NOMO-1 treated with dmso at 0.1 percent for 144 hours (cell line): Measurements from ENCODE around the gene PRPSAP2.
"Not testable (repeated sequence)": the region's sequence is repeated elsewhere in the genome, so short reads cannot be mapped to it uniquely, and the experiment has no call there.

ENCODE experiments used
- DNase-seq: peaks from one replicate; lab custom pipeline; 2025; ENCODE audit not compliant: unreplicated experiment; lab: John Stamatoyannopoulos, UW

Gene PRPSAP2, protein sequence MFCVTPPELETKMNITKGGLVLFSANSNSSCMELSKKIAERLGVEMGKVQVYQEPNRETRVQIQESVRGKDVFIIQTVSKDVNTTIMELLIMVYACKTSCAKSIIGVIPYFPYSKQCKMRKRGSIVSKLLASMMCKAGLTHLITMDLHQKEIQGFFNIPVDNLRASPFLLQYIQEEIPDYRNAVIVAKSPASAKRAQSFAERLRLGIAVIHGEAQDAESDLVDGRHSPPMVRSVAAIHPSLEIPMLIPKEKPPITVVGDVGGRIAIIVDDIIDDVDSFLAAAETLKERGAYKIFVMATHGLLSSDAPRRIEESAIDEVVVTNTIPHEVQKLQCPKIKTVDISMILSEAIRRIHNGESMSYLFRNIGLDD

DNA sequence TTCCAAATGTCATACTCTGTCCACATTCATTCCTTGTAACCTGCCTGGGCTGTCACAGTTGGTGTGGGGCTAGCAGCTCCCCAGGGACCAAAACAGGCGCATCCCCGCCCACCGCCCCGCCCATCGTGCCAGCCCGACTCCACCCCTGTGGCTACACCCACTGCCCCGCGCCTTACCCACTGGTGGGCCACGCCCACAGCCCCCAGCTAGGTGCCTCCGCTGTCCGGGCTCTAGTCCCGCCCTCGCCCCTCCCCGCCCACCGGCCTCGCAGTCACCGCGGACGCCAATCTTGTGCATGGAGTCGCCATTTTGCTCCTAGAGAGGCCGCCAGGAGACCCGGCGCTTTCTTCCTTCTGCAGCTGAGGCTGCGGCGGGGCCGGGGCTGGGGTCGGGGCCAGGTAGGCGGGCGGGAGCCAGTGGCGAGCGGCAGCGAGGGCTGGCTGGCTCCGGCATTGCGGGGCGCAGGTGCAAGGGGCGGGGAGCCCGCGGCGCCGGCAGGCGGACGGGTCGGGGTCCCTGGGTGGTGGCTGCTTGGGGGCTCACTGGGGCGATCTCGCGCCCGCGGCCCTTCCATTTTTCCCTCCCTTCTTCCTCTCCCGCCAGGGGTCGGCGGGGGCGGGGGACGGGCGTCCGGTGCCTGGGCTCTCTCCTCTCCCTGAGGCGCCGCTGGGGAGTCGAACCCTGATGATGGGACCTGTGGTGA, at the start of gene PRPSAP2:
PRPSAP2 (plus strand) TSS at position 268 of the 703 bp plus-strand sequence. CDS start 7,703 bp downstream, outside the sequence.
- DNase-seq: peak; percentile 95

DNA sequence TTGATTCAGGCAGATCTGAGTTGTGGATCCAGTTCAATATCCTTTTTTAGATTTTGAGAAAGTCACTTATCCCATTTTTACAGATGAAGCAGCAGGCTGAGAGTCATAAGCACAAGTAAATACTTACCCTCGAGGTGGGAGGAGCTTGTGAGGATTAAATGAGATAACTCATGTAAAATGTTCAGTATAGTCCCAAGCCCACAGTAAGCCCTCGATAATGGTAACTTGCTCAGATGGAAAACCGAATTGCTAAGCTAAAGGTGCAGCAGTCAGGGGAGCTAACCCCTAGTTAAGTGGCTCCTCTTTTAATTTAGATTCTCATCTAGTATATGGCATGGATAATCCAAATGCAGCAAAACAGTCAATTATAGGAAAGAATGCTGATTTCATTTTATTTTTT, 42.0 kb upstream of the PRPSAP2 start:
- not testable (repeated sequence) for DNase-seq

DNA sequence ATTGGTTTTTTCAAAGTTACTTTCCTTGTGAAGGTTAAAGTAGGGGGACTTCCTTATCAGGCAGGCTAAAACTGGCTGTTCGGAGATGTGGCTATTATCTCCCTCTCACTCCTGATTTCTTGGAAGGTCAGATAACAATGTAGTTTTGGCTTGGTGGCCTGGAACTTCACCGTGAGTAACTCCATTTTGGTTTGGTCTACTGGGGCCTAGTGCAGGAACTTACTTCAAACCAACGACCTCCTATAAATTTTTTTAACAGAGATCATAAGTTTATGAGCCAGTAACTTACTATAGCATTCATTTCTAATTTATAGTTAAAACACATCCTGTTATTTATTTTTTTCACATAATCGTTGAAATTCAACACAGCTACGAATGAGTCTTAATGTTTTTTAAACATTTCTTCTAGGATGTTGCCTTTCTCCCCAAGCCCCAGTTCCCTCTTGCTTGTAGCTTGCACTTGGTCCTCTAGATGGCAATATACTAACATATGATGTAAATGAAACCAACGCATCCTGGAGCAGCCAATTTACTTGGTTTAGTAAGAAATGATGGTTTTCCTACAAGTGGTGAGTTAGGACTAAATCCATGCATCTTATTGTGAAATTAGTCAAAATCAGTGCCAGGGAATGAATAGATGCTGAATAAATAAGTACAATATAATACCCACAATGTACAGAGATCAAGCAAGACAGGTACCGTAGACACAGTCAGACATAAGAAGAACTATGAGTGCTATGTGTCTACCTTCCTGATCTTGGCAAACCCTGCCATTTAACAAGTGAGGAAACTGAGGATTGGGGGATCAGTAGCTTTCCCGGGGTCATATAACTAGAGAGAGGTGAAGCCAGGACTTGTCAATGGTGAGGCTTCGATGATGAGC, 41.2 kb upstream of the PRPSAP2 start:
- peak; percentile 0 for DNase-seq

DNA sequence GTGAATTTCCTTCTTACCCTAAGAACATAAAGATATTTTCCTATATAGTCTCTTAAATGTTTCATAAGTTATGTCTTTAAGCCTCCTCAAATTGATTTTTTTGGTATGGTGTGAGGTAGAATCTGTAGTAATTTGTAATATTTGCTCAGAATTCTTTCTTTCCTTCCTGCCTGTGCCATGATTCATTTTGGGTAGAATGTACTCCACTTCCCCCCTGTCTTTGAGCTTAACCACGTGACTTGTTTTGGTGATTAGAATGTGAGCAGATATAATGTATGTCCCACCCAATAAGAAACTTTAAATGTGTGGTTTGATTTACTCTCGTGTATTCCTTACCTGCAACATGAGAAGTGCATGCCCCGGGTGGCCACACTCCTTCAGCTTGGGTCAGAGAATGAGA, 36.5 kb upstream of the PRPSAP2 start:
- not testable (repeated sequence) for DNase-seq

DNA sequence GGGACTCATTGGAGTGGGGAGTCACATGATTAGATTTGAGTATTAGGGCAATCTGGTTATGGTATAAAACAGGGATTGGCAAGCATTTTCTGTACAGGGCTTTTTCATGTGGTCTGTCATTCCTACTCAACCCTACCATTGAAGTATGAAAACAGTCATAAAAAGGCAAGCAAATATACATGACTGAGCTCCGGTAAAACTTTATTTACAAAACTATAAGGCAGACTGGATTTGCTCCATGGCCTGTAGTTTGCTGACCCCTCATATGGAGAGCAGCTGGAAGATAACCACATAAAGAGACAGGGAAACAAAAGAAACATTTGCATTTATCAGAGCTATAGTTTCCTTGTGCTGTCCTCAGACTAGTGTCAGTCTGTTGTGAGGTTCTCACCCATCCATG, 30.3 kb upstream of the PRPSAP2 start:
- not testable (repeated sequence) for DNase-seq

DNA sequence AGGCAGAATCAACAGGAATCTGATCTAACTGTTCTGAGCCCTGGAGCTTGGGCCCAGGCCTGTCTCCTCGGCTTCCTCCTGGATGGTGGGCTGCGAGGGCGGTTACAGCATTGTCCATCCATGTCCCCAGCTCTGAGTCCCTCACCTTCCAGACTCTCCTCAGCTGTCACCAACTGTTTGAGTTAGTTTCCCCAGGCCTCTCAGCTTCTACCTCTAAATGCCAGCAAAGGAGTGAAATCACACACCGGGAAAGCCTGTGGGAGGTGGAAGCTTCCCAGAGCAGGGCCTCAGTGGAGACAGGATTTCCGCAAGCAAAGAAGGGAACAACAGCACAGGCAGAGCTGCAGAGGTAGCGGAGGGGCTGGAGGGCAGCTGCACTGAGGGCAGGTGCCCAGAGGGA, 9.4 kb upstream of the PRPSAP2 start:
- no peak for DNase-seq

DNA sequence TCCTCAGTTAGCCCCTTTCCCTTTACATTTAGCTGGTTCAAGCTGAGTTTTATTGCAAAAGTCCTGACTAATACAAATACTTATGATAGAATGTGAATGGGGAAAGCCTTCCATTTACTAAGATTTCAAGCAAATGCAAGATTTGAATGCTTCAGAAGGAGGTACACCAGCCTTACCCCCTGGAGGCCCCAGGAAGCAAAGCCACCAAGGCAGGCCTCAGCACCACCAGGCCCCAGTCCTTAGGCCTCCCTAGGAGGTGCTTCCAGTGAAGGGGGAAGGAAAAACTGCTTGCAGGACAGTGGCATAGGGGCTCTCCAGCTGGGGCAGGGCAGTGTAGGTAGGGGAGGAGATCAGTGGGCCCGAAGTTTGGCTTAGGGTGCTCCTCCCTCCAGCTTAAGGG, 7.3 kb upstream of the PRPSAP2 start:
- DNase-seq: no peak

DNA sequence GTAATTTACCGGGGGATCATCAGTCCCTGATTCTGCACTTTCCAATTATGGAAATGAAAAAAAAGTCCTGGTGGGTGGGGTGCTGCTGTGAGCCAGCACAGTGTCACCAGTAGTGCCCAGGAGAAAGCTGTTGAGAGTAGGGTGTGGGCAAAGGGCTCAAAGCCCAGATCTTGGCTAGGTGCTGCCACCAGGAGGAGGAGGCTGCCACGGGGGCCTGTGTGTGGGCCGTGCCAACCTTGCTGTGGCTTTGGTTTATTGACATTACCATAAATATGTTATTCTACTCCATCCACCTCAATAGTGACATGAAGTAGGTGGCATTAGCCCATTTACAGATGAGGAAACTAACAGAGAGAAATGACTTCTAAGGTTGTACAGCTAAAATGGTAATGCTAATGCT, 6.7 kb upstream of the PRPSAP2 start:
- no peak for DNase-seq

DNA sequence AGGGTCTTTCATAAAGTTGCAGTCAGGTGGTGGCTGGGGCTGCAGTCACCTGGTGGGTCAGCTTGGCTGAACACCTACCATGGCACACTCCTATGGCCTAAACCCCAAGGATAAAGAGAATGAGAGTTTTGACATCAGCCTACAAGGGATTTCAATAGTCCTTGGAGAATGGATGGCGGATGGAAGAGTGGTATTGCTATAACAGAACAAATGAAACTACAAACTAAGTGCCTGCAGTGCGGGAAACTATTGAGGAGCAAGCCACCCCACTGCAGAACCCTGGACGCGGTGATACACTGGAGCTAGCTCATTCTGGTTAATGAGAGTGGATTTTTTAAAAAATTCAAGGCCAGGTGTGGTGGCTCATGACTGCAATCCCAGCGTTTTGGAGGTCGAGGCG, 3.0 kb upstream of the PRPSAP2 start:
- no peak for DNase-seq

DNA sequence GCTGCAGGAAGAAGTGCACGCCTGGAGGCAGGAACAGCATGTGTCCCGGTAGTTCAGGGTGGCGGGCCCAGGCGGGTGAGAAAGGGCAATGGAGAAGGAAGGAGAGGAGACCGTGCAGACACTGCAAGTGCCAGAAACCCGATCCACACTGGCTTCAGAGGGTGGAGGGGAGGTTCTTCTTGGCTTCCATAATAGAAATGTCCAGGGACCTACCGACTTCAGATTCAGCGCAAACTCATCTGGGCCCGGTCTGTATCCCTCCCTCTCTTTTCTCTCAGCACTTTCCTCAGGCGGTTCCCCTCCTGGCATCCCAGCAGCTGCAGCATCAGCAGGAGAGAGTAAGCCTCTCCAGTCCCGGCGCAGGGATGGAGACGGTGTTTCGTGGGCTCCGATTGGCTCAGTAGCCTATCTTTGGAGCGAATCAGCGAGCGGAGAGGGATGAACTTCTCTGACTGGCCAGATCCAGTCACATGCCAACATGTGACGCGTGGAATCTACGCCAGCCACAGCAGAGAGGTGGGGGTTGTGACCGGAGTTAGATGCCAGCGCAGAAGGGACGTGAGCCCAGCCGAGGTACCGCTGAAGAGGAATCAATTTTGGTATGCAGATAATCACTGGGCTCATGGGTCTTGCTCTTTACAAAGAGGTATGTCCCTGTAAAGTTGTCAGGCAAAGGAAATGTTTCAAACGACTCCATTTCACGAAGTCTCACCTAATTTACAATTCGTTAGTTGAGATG, 1.9 kb upstream of the PRPSAP2 start:
- DNase-seq: peak; percentile 91

DNA sequence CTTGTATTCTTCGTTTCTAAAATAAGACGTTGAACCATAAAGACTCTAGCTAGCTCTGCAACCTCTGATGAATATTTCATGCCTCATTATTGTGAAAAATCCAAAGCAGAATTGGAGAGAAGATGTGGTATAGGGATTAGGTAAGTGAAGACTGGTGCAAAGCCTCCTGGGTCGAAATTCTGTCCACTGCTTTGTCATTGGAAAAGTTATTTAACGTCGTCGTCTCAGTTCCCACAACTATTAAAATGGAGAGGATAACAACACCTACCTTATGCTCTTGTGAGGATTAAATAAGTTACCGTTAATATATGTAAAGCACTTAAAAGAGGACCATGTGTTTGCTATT, 1.4 kb upstream of the PRPSAP2 start:
- no peak for DNase-seq

DNA sequence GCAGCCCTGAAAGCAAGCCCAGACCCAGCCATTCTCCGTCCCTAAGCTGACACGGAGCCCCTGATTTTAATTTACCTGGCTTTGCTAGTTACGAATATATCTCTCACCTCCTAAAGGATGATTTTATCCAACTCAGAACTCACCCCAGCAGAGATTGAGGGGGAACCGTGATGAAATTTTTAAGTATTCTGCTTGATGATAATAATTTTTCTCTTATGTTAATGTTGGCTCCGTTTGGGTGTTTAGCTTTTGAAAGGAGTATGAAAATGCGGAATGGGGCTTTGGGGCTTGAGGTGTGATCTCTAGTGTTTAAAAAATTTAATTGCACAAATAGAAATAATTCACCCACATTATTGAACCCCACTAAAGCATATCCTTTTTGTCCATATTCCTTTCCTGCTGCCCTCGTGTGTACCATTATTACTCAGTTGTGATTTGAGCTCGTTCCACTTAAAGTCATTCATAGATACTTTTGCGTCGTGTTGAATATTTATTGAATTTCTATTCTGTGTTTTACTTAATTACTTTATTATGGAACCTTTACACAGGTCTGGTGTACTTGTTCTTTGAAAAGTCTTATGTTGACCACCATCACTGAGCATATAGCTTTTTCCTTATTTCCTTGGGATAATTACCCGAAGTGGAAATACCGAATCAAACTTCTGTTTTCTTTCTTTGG, 775 bp downstream of the PRPSAP2 start:
- DNase-seq: no peak

DNA sequence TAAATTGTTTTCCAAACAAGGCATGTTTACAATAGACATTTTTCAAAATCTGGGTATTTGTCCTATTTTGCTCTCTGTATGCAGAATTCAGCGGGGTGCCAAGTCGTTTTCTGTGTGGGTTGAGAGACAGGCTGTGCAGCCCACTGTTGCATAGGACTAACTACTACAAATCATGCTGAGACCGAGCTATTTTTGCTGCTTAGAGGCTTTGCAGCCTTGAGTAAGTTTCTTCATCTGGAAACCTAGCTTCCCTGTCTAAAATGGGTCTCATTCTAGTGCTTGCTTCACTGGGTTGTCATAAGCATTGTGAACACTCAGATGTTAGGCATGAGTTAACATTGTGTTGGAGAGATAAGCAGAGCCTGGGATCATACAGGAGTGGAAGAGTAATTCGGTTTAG, 1.3 kb downstream of the PRPSAP2 start:
- DNase-seq: peak; percentile 15

DNA sequence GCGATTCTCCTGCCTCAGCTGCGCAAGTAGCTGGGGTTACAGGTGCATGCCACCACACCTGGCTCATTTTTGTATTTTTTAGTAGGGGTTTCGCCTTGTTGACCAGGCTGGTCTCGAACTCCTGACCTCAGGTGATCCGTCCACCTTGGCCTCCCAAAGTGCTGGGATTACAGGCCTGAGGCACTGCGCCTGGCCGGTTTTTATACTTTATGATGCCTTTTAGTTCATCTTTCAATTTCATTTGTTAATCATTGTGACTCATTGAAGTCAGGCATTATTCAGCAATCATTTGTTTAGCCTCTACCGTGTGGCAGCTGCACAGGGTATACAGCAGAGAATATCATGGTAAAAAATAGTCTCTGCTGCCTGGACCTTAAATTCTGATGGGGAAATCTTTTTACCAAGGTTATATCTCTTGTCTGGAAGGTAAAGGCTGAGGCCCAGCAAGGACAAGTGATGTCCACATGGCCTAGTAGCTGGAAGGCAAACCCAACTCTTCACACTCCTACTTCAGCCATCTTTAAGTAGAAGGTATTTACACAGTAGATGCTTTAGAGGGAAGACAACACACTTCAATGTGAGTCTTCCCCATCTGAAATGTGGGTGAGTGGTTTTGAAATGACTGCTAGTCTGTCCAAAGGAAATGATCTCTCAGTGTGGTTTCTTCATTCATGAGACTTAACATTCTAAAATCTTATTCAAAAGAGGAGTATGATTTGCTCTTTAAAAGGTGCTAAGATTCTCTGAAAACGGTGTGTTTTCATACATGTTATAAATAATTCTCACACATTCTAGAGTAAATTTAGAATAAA, 2.4 kb downstream of the PRPSAP2 start:
- DNase-seq: no peak

DNA sequence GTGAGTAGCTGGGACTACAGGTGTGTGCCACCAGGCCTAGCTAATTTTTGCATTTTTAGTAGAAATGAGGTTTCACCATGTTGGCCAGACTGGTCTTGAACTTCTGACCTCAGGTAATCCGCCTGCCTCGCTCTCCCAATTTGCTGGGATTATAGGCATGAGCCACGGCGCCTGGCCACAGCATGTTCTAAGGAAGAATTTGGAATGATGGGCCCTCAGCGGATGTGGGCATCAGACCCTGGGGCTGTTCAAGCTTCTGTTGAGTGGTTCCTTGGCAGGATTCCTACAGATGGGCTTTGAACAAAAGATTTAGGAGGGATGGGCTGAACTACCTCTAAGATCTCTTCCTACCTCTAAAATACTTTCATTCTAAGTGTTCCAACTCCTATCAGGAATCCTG, 4.1 kb downstream of the PRPSAP2 start:
- DNase-seq: no peak

DNA sequence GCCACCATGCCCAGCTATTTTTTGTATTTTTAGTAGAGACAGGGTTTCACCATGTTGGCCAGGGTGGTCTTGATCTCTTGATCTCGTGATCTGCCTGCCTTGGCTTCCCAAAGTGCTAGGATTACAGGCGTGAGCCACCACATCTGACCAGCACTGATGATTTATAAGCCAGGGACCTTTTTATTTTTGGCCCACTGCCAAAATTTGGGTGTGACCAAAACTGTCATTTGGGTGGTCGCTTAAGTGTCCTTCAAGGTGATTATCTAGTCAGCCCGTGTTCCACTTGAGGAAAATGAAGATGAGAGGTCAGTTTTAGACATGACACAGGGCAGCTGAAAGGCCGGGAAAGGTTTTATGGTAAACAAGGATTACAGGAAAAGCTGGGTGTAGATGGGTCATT, 7.1 kb downstream of the PRPSAP2 start:
- DNase-seq: not testable (repeated sequence)

DNA sequence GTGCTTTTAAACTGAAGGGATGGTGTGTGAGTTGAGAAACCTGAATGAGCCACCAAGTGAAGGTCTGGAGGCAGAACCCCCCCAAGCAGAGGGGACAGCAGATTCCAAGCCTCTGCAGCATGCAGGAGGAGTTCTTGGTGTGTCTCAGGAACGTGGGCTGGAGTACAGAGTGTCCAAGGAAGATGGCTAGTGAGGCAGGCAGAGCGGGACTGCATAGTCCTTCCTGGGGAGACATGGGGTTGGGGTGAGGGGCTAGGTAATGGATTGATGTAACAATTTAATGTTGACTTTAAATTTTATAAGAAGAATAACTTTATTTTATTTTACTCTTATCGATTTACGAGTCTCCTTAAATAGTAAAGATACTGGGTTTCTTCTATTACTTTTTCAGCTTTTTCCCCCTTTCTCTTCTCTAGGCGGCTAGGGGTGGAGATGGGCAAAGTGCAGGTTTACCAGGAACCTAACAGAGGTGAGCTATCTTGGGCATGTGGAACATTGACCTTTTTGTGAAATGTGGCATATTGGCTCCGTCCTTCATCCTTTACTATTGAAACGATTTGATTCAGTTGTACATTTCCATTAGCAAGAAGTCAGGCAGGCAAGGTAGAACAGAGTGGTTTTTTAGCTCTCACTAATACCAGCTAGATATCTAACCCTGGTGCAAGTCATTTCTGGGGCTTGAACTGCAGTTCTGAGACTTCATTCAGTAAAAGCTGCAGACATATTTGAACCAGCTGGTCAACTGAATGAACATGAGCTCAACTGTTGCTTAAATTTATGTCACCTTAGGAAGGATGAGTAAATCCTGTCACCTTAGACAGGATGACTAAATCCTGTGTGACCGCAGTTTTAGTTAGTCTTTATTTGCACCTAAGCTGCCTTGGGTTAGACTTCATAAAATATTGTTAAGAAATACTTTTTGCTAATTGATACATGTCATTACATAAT, 9.2 kb downstream of the PRPSAP2 start:
- no peak for DNase-seq

DNA sequence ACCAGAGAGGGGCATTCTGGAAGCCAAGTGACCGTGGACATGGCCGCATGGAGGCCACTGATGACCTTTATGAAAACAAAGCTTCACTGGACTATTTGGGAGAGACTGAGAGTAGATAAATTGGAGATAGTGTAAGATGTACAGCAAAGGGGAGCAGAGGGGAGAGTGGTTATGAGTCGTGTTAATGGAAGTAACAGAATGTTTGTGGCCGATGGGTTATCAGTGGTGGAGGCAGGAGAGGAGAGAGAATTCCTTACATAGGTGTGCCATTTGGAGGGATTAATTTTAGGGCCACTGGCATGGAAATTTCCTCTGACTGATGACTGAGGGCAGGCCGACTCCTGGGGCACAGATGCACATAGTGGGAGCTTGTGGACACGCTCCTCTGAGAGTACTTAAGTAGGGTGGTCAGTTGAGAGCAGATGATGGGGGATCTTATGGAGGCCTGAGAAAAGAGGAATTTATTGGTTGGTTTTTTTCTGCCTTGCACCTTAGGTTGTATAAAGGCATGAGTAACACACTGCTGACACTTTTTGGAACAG, 19.2 kb downstream of the PRPSAP2 start:
- DNase-seq: no peak
